Measurements from ENCODE around the gene AFG3L2. TPM values are rescaled to one million over a fixed set of nuclear protein-coding genes. Genes with fewer than 3 reads are reported as not detected.

The AFG3L2 gene
- total RNA-seq, 1 donor from 2014 or later, result 55.3 TPM

- Mint-ChIP-seq H3K27me3 (ENCODE audit: low read depth) (no peaks in the 10 kb centered on the region), H3K36me3 (ENCODE audit: low read depth) (peaks cover 8% of the 10 kb centered on the region), H3K4me3 (peak overlapping the region; percentile 80), H3K9me3 (no peaks in the 10 kb centered on the region), H3K27ac (ENCODE audit: unreplicated experiment) (no peak overlapping the region), H3K4me1 (peaks cover 52% of the 10 kb centered on the region)
- TF ChIP-seq, protein P1, sequence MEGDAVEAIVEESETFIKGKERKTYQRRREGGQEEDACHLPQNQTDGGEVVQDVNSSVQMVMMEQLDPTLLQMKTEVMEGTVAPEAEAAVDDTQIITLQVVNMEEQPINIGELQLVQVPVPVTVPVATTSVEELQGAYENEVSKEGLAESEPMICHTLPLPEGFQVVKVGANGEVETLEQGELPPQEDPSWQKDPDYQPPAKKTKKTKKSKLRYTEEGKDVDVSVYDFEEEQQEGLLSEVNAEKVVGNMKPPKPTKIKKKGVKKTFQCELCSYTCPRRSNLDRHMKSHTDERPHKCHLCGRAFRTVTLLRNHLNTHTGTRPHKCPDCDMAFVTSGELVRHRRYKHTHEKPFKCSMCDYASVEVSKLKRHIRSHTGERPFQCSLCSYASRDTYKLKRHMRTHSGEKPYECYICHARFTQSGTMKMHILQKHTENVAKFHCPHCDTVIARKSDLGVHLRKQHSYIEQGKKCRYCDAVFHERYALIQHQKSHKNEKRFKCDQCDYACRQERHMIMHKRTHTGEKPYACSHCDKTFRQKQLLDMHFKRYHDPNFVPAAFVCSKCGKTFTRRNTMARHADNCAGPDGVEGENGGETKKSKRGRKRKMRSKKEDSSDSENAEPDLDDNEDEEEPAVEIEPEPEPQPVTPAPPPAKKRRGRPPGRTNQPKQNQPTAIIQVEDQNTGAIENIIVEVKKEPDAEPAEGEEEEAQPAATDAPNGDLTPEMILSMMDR (conservative IDR thresholded peaks at IDR 0.05), result no peak
- no peak for DNase-seq (ENCODE audit: low read depth, low spot score)
Measured at GRCh38 chr18:12374401-12374800, 2.6 kb downstream of the AFG3L2 start.

GRCh38 chr18:12373771-12374116 is 3.3 kb downstream of the AFG3L2 start:
- H3K27ac Mint-ChIP-seq (ENCODE audit: unreplicated experiment), result no peak overlapping the region
- no peaks in the 10 kb centered on the region for H3K9me3 Mint-ChIP-seq
- peaks cover 55% of the 10 kb centered on the region for H3K4me1 Mint-ChIP-seq
- no peaks in the 10 kb centered on the region for H3K27me3 Mint-ChIP-seq (ENCODE audit: low read depth)
- peak overlapping the region; percentile 80 for H3K4me3 Mint-ChIP-seq
- peaks cover 10% of the 10 kb centered on the region for H3K36me3 Mint-ChIP-seq (ENCODE audit: low read depth)
- no peak for DNase-seq (ENCODE audit: low read depth, low spot score)
- TF ChIP-seq, protein P1 (conservative IDR thresholded peaks at IDR 0.05), result no peak

GRCh38 chr18:12373116-12373770 is 3.8 kb downstream of the AFG3L2 start:
- H3K4me3 Mint-ChIP-seq, result peak overlapping the region; percentile 80
- peaks cover 10% of the 10 kb centered on the region for H3K36me3 Mint-ChIP-seq (ENCODE audit: low read depth)
- H3K4me1 Mint-ChIP-seq, result peaks cover 55% of the 10 kb centered on the region
- DNase-seq (ENCODE audit: low read depth, low spot score), result no peak
- no peaks in the 10 kb centered on the region for H3K9me3 Mint-ChIP-seq
- H3K27ac Mint-ChIP-seq (ENCODE audit: unreplicated experiment), result no peak overlapping the region
- TF ChIP-seq, protein P1 (conservative IDR thresholded peaks at IDR 0.05), result no peak
- H3K27me3 Mint-ChIP-seq (ENCODE audit: low read depth), result no peaks in the 10 kb centered on the region

DNA sequence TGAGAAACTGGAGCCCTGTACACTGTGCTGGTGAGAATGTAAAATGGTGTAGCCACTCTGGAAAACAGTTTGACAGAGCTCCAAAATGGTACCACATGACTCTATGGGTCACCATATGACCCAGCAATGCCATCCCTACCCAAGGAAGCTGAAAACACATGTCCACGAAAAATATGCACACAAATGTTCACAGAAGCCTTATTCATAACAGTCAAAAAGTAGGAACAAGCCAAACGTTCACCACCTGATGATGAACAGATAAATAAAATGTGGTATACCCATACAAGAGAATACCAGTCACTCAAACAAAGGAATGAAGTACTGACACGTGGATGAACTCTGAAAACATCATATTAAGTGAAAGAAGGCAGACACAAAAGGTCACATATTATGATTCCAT is 4.6 kb downstream of the AFG3L2 start:
- H3K27ac Mint-ChIP-seq (ENCODE audit: unreplicated experiment), result no peak overlapping the region
- peak overlapping the region; percentile 12 for H3K4me3 Mint-ChIP-seq
- H3K4me1 Mint-ChIP-seq, result peaks cover 48% of the 10 kb centered on the region
- no peaks in the 10 kb centered on the region for H3K9me3 Mint-ChIP-seq
- no peaks in the 10 kb centered on the region for H3K27me3 Mint-ChIP-seq (ENCODE audit: low read depth)
- peaks cover 10% of the 10 kb centered on the region for H3K36me3 Mint-ChIP-seq (ENCODE audit: low read depth)
- TF ChIP-seq, protein P1 (conservative IDR thresholded peaks at IDR 0.05), result no peak
- DNase-seq (ENCODE audit: low read depth, low spot score), result no peak

GRCh38 chr18:12371590-12371989 is 5.4 kb downstream of the AFG3L2 start:
- Mint-ChIP-seq H3K4me1 (peaks cover 48% of the 10 kb centered on the region), H3K4me3 (no peak overlapping the region), H3K27ac (ENCODE audit: unreplicated experiment) (no peak overlapping the region), H3K27me3 (ENCODE audit: low read depth) (no peaks in the 10 kb centered on the region), H3K36me3 (ENCODE audit: low read depth) (peaks cover 15% of the 10 kb centered on the region), H3K9me3 (no peaks in the 10 kb centered on the region)
- TF ChIP-seq, protein P1 (conservative IDR thresholded peaks at IDR 0.05), result no peak
- no peak for DNase-seq (ENCODE audit: low read depth, low spot score)
